Brain microvascular endothelial cell (primary cell): Measurements from ENCODE around the gene MAST1.
"Not testable (repeated sequence)": the region's sequence is repeated elsewhere in the genome, so short reads cannot be mapped to it uniquely, and the experiment has no call there.

ENCODE experiments used
- DNase-seq: peaks from one replicate; pipeline ENCODE4 v3.0.0-alpha.2; 2020
- H3K27ac ChIP-seq: fragments of 250-450 bp; sonication (Bioruptor Pico); 2 replicates; pipeline ENCODE4 v1.5.1; 2020; ENCODE audit warnings: mild to moderate bottlenecking, moderate library complexity
- H3K27me3 ChIP-seq: fragments of 250-450 bp; sonication (Bioruptor Pico); replicated peaks from 2 replicates; pipeline ENCODE4 v1.5.1; 2020; ENCODE audit warnings: mild to moderate bottlenecking
- H3K36me3 ChIP-seq: fragments of 250-450 bp; sonication (Bioruptor Pico); replicated peaks from 2 replicates; pipeline ENCODE4 v1.5.1; 2020; ENCODE audit warnings: mild to moderate bottlenecking
- H3K4me3 ChIP-seq: 2 replicates; pipeline ENCODE4 v1.5.1; 2011; ENCODE audit warnings: low read depth, mild to moderate bottlenecking, control low read depth, low read length, moderate library complexity
- CTCF ChIP-seq: IDR thresholded peaks from 2 replicates; pipeline ENCODE4 v1.5.1; 2011; ENCODE audit warnings: low read depth, mild to moderate bottlenecking, moderate library complexity, low read length, control low read depth, inconsistent platforms; ENCODE audit errors: missing control alignments
- in situ Hi-C: cut with HindIII; loops from 2 replicates; pipeline ENCODE4 v1.10.0; 2017; ENCODE audit warnings: low sequenced_read_pairs, low pct_ligation_motif_present

MAST1 gene

DNA sequence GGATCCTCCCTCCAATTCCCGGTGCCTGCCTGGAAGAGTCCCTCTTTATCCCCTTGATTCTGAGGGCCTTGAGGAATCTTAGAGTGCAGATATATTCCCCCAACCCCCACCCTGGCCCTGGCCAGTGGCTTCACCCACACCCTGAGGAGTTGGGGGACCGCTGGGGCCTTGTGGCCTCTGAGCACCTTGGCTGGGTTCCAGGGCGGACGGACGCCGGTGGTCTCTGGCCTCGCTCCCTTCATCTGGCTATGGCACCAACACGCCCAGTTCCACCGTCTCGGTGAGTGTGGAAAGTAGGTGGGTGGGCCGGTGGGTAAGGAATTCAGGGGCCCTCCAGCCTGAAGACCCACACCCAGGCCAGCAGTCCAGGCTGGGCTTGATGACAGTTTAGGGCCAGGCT lies 5.0 kb downstream of the MAST1 start:
- Histone ChIP-seq H3K36me3 (no peaks in the 10 kb centered on the region), H3K4me3 (no peak overlapping the region), H3K27ac (no peak overlapping the region), H3K27me3 (peaks cover 22% of the 10 kb centered on the region)
- in situ Hi-C loops: no loop called here
- no peak for TF ChIP-seq CTCF
- no peak for DNase-seq

- peaks cover 14% of the 10 kb centered on the region for H3K27me3 ChIP-seq
- in situ Hi-C loops: no loop called here
- H3K36me3 ChIP-seq: no peaks in the 10 kb centered on the region
- no peak for DNase-seq
- TF ChIP-seq CTCF: no peak
- H3K27ac ChIP-seq: no peak overlapping the region
- no peak overlapping the region for H3K4me3 ChIP-seq
Observed at GRCh38 chr19:12843999-12844732, 5.9 kb downstream of the MAST1 start.

DNA sequence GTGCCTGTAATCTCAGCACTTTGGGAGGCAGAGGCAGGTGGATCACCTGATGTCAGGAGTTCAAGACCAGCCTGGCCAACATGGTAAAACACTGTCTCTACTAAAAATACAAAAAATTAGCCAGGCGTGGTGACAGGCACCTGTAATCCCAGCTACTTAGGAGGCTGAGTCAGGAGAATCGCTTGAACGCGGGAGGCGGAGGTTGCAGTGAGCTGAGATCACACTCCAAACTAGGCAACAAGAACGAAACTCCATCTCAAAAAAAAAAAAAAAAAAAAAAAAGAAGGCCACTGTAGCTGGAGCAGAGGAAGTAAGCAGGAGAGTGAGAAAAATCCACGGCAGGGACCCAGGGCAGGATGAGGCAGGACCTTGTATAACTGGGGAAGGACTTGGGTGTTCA lies 8.3 kb downstream of the MAST1 start:
- H3K27me3 ChIP-seq, H3K27ac ChIP-seq, H3K4me3 ChIP-seq, H3K36me3 ChIP-seq, DNase-seq, in situ Hi-C loops: not testable (repeated sequence)

DNA sequence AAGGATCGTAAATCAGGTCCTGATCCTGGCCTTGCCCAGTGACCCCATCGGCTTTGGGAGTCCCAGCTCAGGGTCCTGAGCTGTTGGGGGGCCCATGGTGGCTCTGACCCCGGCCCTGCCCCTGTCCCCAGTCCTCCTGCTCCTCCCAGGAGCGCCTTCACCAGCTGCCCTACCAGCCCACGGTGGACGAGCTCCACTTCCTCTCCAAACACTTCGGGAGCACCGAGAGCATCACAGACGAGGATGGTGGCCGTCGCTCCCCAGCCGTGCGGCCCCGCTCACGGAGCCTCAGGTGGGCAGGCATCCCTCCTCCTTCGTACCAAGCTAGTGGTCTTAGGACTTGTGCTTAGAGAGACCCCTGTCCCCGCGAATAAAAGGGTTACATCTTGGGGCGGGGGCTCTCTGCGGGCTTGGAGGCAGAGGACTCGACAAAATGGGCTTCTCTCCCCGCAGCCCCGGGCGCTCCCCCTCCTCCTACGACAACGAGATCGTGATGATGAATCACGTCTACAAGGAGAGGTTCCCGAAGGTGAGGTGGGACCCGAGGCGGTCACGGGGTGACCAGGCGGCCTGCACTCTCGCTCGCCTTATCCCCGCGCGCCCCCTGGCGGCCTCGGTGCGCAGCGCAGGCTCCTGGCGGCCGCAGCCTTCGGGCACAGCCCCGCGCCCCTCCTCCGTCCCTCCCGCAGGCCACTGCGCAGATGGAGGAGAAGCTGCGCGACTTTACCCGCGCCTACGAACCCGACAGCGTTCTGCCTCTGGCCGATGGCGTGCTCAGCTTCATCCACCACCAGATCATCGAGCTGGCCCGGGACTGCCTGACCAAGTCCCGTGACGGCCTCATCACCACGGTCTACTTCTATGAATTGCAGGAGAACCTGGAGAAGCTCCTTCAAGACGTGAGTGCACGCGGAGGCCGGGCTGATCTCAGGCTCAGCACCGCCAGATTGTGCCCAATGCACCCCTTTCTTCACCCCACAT lies 9.1 kb downstream of the MAST1 start:
- in situ Hi-C loops: no loop called here
- peak; percentile 72 for TF ChIP-seq CTCF
- Histone ChIP-seq H3K27me3 (no peaks in the 10 kb centered on the region), H3K4me3 (peak overlapping the region; percentile 24), H3K27ac (no peak overlapping the region), H3K36me3 (no peaks in the 10 kb centered on the region)
- peak; percentile 63 for DNase-seq

DNA sequence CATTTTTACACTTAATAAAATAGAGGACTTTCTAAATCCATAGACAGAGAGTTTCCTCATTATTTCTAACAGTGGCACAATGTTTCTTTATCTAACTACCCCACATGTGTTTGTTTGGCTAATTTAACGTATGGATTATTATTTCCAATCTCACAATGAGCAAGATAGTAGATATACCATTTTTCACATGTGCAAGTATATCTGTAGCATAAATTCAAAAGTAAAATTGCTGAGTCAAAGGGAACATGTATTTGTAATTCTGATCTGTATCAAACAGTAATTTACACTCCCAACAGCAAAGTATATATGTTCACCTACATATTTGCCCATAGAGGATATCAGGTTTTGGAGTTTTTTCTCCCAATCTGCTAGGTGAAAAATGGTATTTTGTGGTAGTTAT lies 18.3 kb downstream of the MAST1 start:
- no peak overlapping the region for H3K27ac ChIP-seq
- H3K36me3 ChIP-seq: no peaks in the 10 kb centered on the region
- H3K4me3 ChIP-seq: no peak overlapping the region
- H3K27me3 ChIP-seq: no peaks in the 10 kb centered on the region
- DNase-seq: no peak
- no peak for TF ChIP-seq CTCF
- in situ Hi-C loops: no loop called here

- no peak overlapping the region for H3K27ac ChIP-seq
- TF ChIP-seq CTCF: no peak
- no peak for DNase-seq
- in situ Hi-C loops: no loop called here
- no peaks in the 10 kb centered on the region for H3K36me3 ChIP-seq
- H3K27me3 ChIP-seq: no peaks in the 10 kb centered on the region
- no peak overlapping the region for H3K4me3 ChIP-seq
Observed at GRCh38 chr19:12858041-12858928, 20.0 kb downstream of the MAST1 start.
